HepG2 (cell line): Measurements from ENCODE around the gene MRPL54. TPM values are rescaled to one million over a fixed set of nuclear protein-coding genes. Genes with fewer than 3 reads are reported as not detected.

Experiments used
- ATAC-seq: fragments of 200-7000 bp; cut with Tn5 transposase; 3 replicates; pipeline ENCODE4 v1.9.1; 2020; ENCODE audit warnings: mild to moderate bottlenecking, moderate library complexity
- BruUV-seq: library from RNA; stranded (reverse); fragments of 400-500 nt; replicated peaks from 2 replicates; lab custom pipeline; 2021; lab: Mats Ljungman, UMichigan
- CTCF ChIA-PET: fragments of 300-600 bp; formaldehyde crosslinking; extraction: SDS; loops from one replicate; lab custom pipeline; 2021; ENCODE audit warnings: low total read pairs, inconsistent platforms, low intra/inter-chr PET ratio; lab: Yijun Ruan, JAX
- POLR2A ChIA-PET: fragments of 350-600 bp; sonication (Branson Sonifier 250); formaldehyde crosslinking; loops from one replicate; lab custom pipeline; 2020; ENCODE audit warnings: antibody characterized with exemption, inconsistent platforms; lab: Yijun Ruan, JAX
- DNase-seq: peaks from one replicate; pipeline ENCODE4 v3.0.0-alpha.2; 2015; ENCODE audit warnings: low spot score
- FAIRE-seq: peaks from 3 replicates; lab custom pipeline; 2011; peaks lifted over from hg19 to GRCh38; lab: Jason Lieb, UNC
- H2AFZ ChIP-seq: one replicate; pipeline ENCODE4 v1.6.1; 2011; ENCODE audit warnings: low read length, inconsistent platforms
- H3K27ac ChIP-seq: fragments of 300-600 bp; 3 replicates; pipeline ENCODE4 v1.8.0; 2011; ENCODE audit warnings: mixed run types, mild to moderate bottlenecking, mixed read lengths, low read length, inconsistent platforms; ENCODE audit not compliant: insufficient read depth; ENCODE audit errors: extremely low read length
- H3K27me3 ChIP-seq, 2 experiments: fragments of 200-600 bp in 1 of 2; 2 replicates in 1 of 2; 3 replicates in 1 of 2; pipeline versions ENCODE4 v1.6.0 to v1.8.0; 2011; ENCODE audit warnings: low read length in 2 of 2, mild to moderate bottlenecking in 2 of 2, moderate library complexity in 2 of 2, inconsistent platforms in 1 of 2; ENCODE audit not compliant: insufficient read depth in 2 of 2, control insufficient read depth in 1 of 2
- H3K36me3 ChIP-seq, 2 experiments: fragments of 200-600 bp in 1 of 2; replicated peaks in 1 of 2; 2 replicates in 1 of 2; 3 replicates in 1 of 2; pipeline versions ENCODE4 v1.5.1 to v1.8.0; 2011; ENCODE audit warnings: low read length in 2 of 2, inconsistent platforms in 1 of 2; ENCODE audit not compliant: insufficient read depth in 2 of 2, control insufficient read depth in 1 of 2
- H3K4me1 ChIP-seq: 2 replicates; pipeline ENCODE4 v1.5.1; 2012; ENCODE audit warnings: low read length, inconsistent platforms; ENCODE audit not compliant: insufficient read depth
- H3K4me2 ChIP-seq: 2 replicates; pipeline ENCODE4 v1.6.0; 2011; ENCODE audit warnings: low read depth, low read length, inconsistent platforms
- H3K4me3 ChIP-seq, 3 experiments: fragments of 200-600 bp in 1 of 3; sonication (generic), shearing (Covaris generic) in 1 of 3; replicated peaks in 1 of 3; 2 replicates each; pipeline ENCODE4 v1.5.1; 2011 to 2016; ENCODE audit warnings: low read length in 3 of 3, inconsistent platforms in 2 of 3, low read depth in 2 of 3, mild to moderate bottlenecking in 2 of 3, control low read depth in 1 of 3, mixed read lengths in 1 of 3; ENCODE audit not compliant: insufficient read depth in 1 of 3
- H3K79me2 ChIP-seq: one replicate; pipeline ENCODE4 v1.6.1; 2011; ENCODE audit warnings: low read length, inconsistent platforms; ENCODE audit not compliant: insufficient read depth
- H3K9ac ChIP-seq: 2 replicates; pipeline ENCODE4 v1.6.0; 2011; ENCODE audit warnings: mild to moderate bottlenecking, low read depth, low read length, inconsistent platforms; ENCODE audit not compliant: insufficient read depth
- H3K9me3 ChIP-seq: 2 replicates; pipeline ENCODE4 v1.5.1; 2012; ENCODE audit warnings: mild to moderate bottlenecking, low read length
- H4K20me1 ChIP-seq: 2 replicates; pipeline ENCODE4 v1.6.0; 2011; ENCODE audit warnings: inconsistent platforms, mild to moderate bottlenecking, low read length, moderate library complexity; ENCODE audit not compliant: insufficient read depth
- ATF2 ChIP-seq: sonication (generic); formaldehyde crosslinking; IDR thresholded peaks from 2 replicates; pipeline ENCODE4 v1.4.0; 2020; ENCODE audit warnings: missing genetic modification reagents
- HMGA1 ChIP-seq: sonication (generic); formaldehyde crosslinking; conservative IDR thresholded peaks from 2 replicates; pipeline ENCODE4 v1.4.0; 2020; ENCODE audit warnings: missing genetic modification reagents
- PHF20 ChIP-seq: sonication (generic); formaldehyde crosslinking; IDR thresholded peaks from 2 replicates; pipeline ENCODE4 v1.5.0; 2020; ENCODE audit warnings: mild to moderate bottlenecking, missing genetic modification reagents
- POGK ChIP-seq: sonication (generic); formaldehyde crosslinking; conservative IDR thresholded peaks from 2 replicates; pipeline ENCODE4 v1.8.0; 2022; ENCODE audit warnings: mild to moderate bottlenecking, moderate library complexity, missing genetic modification reagents
- SETDB1 ChIP-seq: sonication (generic); formaldehyde crosslinking; IDR thresholded peaks from 2 replicates; pipeline ENCODE4 v1.5.1; 2020; ENCODE audit warnings: missing genetic modification reagents, mild to moderate bottlenecking, borderline replicate concordance
- TAF1 ChIP-seq: sonication (generic); formaldehyde crosslinking; IDR thresholded peaks from 2 replicates; pipeline ENCODE4 v1.4.0; 2020; ENCODE audit warnings: missing genetic modification reagents
- TARDBP ChIP-seq: sonication (generic); formaldehyde crosslinking; IDR thresholded peaks from 2 replicates; pipeline ENCODE4 v1.8.0; 2022; ENCODE audit warnings: mild to moderate bottlenecking, missing genetic modification reagents
- TEAD3 ChIP-seq: optimal IDR thresholded peaks from 2 replicates; pipeline ENCODE3; 2016; ENCODE audit warnings: borderline replicate concordance
- ZBTB1 ChIP-seq: sonication (generic); formaldehyde crosslinking; IDR thresholded peaks from 2 replicates; pipeline ENCODE4 v1.4.0; 2020; ENCODE audit warnings: missing genetic modification reagents, borderline replicate concordance
- ZNF251 ChIP-seq: sonication (generic); formaldehyde crosslinking; IDR thresholded peaks from 2 replicates; pipeline ENCODE4 v1.9.0; 2021; ENCODE audit warnings: mild to moderate bottlenecking, missing genetic modification reagents
- ZNF256 ChIP-seq: sonication (generic); formaldehyde crosslinking; conservative IDR thresholded peaks from 2 replicates; pipeline ENCODE4 v1.4.0; 2020; ENCODE audit warnings: missing genetic modification reagents
- ZNF598 ChIP-seq: sonication (generic); formaldehyde crosslinking; IDR thresholded peaks from 2 replicates; pipeline ENCODE4 v1.5.1; 2020; ENCODE audit warnings: mild to moderate bottlenecking, missing genetic modification reagents, borderline replicate concordance
- ZNF605 ChIP-seq: sonication (generic); formaldehyde crosslinking; IDR thresholded peaks from 2 replicates; pipeline ENCODE4 v1.8.0; 2022; ENCODE audit warnings: mild to moderate bottlenecking, missing genetic modification reagents
- ZNF770 ChIP-seq: sonication (generic); formaldehyde crosslinking; IDR thresholded peaks from 2 replicates; pipeline ENCODE4 v1.5.0; 2020; ENCODE audit warnings: mild to moderate bottlenecking, missing genetic modification reagents
- WGBS: methylation state at CpG from one replicate; pipeline ENCODE4 v1.1.6; 2017; ENCODE audit warnings: low lambda C conversion rate; 5-methylcytosine and 5-hydroxymethylcytosine counted together
- in situ Hi-C: cut with HindIII; loops from 2 replicates; pipeline ENCODE4 v1.10.0; 2017; ENCODE audit warnings: low pct_unique_long_range_greater_than_20kb; ENCODE audit not compliant: extremely low pct_ligation_motif_present
- intact Hi-C: fragments of 100-400 bp; cut with micrococcal nuclease; formaldehyde crosslinking; loops from one replicate; pipeline ENCODE4 v1.10.0; 2022; ENCODE audit not compliant: unreplicated experiment
- polyA plus RNA-seq, 8 experiments: library from polyadenylated mRNA; depleted of rRNA in 3 of 8; stranded (reverse) in 7 of 8; unstranded in 1 of 8; fragments of >200 nt; fragmentation: Illumina TruSeq in 4 of 8; extraction: Trizol in 4 of 8; gene quantifications; 2 replicates each; pipeline versions ENCODE4 v1.2.1 to v1.2.3, GENCODE V29; 2011 to 2016; ENCODE audit warnings: low read depth in 4 of 8, missing spikeins in 1 of 8, mixed read lengths in 1 of 8; ENCODE audit not compliant: insufficient read depth in 1 of 8
- total RNA-seq, 5 experiments: library from RNA; depleted of rRNA; stranded (reverse); fragments of >200 nt; fragmentation: Illumina TruSeq; extraction: Trizol; gene quantifications; 2 replicates each; pipeline ENCODE4 v1.2.3, GENCODE V29; 2016; ENCODE audit warnings: low read depth in 1 of 5

The MRPL54 gene
- total and polyA plus RNA-seq, 2 of the 13 experiments (the other 11 are each of a cell fraction or from before 2014, with no cell fraction given): 36.8 to 66.9 TPM

GRCh38 chr19:3798137-3798536 lies 35.7 kb downstream of the MRPL54 start:
- no TSS peak for BruUV-seq
- Histone ChIP-seq H3K9ac (no peak overlapping the region), H3K9me3 (no peaks in the 10 kb centered on the region), H3K27ac (no peak overlapping the region), H3K4me1 (no peaks in the 10 kb centered on the region), H4K20me1 (no peaks in the 10 kb centered on the region), H2AFZ (no peak overlapping the region), H3K79me2 (no peaks in the 10 kb centered on the region), H3K4me2 (no peak overlapping the region), H3K27me3 (peaks cover 4 to 18% of the 10 kb centered on the region in 2 experiments), H3K4me3 (no peak overlapping the region), H3K36me3 (no peaks in the 10 kb centered on the region)
- intact Hi-C loops (no loop called here), in situ Hi-C loops (no loop called here)
- WGBS: 22% methylated on average over 6 of the region's 6 CpGs
- TF ChIP-seq ZNF251 (CRISPR knock-in tag): no peak
- no peak for TF ChIP-seq ZBTB1
- TF ChIP-seq POGK (CRISPR knock-in tag): no peak
- no peak for TF ChIP-seq HMGA1 (CRISPR knock-in tag)
- no peak for TF ChIP-seq SETDB1 (CRISPR knock-in tag)
- no peak for TF ChIP-seq TAF1 (CRISPR knock-in tag)
- no peak for ATAC-seq
- no peak for FAIRE-seq
- CTCF ChIA-PET: no interaction called here
- POLR2A ChIA-PET: no interaction called here
- DNase-seq: no peak

GRCh38 chr19:3800996-3801395 lies 38.5 kb downstream of the MRPL54 start:
- H3K36me3 ChIP-seq: no peaks in the 10 kb centered on the region
- no peaks in the 10 kb centered on the region for H3K79me2 ChIP-seq
- H3K4me1 ChIP-seq: no peaks in the 10 kb centered on the region
- in situ Hi-C loops (no loop called here), intact Hi-C loops (no loop called here)
- no peak for ATAC-seq
- H3K27ac ChIP-seq: no peak overlapping the region
- POLR2A ChIA-PET: no interaction called here
- 64% methylated on average over 17 of the region's 21 CpGs for WGBS
- TF ChIP-seq PHF20 (CRISPR knock-in tag): no peak
- TF ChIP-seq ZNF770 (CRISPR knock-in tag): no peak
- no peak for TF ChIP-seq TEAD3 (CRISPR knock-in tag)
- no peak for TF ChIP-seq ZNF605 (CRISPR knock-in tag)
- TF ChIP-seq ZNF256: no peak
- TF ChIP-seq TARDBP (CRISPR knock-in tag): no peak
- no peak for TF ChIP-seq ATF2
- no peak for TF ChIP-seq ZNF598 (CRISPR knock-in tag)
- H3K27me3 ChIP-seq: peaks cover 4 to 36% of the 10 kb centered on the region in 2 experiments
- H2AFZ ChIP-seq: no peak overlapping the region
- H4K20me1 ChIP-seq: no peaks in the 10 kb centered on the region
- H3K9ac ChIP-seq: no peak overlapping the region
- H3K4me2 ChIP-seq: no peak overlapping the region
- no peak overlapping the region for H3K4me3 ChIP-seq
- no TSS peak for BruUV-seq
- no peaks in the 10 kb centered on the region for H3K9me3 ChIP-seq
- no peak for FAIRE-seq
- CTCF ChIA-PET: no interaction called here
- no peak for DNase-seq
